ENCODE results near the gene GTF2A2. TPM values are rescaled to one million over a fixed set of nuclear protein-coding genes. Genes with fewer than 3 reads are reported as not detected.
"Not testable (repeated sequence)": the region's sequence is repeated elsewhere in the genome, so short reads cannot be mapped to it uniquely, and the experiment has no call there.

GTF2A2 gene, protein sequence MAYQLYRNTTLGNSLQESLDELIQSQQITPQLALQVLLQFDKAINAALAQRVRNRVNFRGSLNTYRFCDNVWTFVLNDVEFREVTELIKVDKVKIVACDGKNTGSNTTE
- polyA plus RNA-seq (ENCODE audit: insufficient read length) = 87.0 TPM

DNA sequence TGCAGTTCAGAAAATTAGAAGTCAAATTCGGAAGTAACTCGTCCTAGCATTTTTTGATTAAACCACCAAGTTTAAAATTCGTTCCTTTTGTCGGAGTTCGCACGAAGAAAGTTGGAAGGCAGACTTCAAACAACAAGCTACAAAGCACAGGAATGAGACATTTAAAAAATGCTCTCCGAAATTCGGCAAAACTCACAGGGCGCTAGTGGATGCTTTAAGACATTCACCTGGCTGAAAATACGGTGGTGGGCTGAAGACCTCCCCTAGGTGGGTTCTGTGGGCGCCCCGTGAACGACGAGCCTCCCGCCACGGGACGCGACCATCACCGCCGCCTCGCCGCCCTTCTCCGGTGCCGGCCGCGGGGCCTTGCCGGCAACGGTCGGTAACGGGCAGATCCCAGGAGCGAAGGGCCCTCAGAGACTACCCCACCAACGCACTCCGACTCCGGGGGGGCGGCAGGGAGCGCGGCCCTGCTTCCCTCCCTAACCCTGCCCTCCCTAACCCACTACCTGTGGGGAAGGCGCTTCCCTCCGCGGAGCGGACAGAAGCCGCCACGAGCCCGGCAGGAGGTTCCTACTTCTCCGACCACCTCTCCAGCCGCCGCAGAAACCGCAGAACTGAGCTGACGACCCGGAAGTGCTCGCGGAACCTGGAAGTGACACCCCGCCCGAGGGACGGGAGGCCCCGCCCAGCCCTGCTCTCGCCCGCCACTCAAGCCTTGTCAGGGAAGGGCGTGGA, at the start of gene GTF2A2:
Gene GTF2A2, minus strand, starts transcription at position 619 of the 738 bp plus-strand sequence. CDS start 5,238 bp downstream, outside the sequence.
- peak; percentile 86 for DNase-seq (ENCODE audit: low read depth)

DNA sequence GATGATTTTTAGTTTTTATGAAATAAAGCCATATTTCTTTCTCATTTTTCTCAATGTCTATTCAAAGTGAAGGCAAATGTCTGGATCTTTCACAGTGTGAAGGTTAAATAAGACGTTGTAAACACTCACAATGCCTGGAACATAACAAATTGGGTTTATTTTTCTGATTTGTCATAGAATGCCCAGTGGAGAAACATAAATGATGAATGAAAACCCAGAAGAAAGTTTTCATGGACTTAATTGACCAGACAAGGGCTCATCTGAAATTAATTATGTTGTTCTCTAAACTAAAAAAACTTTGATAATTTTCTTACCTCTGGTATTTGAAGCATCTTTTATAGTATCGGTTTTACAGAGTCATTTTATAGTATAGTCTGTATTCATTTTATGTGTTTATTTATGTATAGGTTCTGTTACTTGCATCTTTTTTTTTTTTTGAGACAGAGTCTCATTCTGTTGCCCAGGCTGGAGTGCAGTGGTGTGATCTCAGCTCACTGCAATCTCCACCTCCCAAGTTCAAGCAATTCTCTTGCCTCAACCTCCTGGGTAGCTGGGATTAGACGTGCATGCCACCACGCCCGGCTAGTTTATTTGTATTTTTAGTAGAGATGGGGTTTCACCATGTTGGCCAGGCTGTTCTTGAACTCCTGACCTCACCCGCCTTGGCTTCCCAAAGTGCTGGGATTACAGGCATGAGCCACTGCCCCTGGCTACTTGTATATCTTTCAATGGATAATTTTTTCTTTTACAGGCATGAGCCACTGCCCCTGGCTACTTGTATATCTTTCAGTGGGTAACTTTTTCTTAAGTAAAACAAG, 46.9 kb upstream of the GTF2A2 start:
- no peak for DNase-seq (ENCODE audit: low read depth)

DNA sequence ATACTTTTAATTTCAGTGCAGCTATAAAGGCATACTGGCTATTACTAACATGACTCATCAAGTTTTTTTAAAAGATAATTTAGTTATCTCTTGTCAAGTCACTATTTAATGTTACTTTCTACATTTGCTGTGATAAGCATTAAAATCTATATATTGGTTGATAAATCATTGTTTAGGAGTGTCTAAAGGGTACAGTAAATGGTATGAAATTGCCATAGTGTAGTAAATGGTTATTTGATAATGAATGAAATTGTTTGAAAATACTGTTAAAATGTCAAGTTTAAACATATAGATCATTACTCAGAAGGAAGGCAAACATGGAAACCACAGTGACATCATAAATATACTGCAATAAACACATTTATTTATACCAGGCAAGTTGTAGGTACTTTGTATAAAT, 45.0 kb upstream of the GTF2A2 start:
- no peak for DNase-seq (ENCODE audit: low read depth)

DNA sequence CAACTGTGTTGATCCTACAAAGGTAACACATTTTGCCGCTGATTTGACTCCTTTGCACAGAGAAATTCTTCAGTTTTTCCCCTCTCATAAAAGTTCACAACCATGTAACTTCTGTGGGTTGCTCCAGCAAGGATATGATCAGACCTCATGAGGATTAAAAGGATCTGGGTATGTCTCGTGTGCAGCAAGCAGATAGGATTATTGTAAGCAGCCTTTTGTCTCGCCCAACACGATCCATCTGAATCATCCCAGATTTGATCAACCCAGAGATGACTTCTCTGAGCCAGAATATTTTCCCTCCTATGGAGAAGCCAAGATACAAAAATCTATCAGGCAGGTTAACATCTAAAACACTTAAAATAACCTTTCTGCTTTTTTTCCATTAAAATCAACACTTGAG, 44.6 kb upstream of the GTF2A2 start:
- no peak for DNase-seq (ENCODE audit: low read depth)

GRCh38 chr15:59699810-59700431, 42.6 kb upstream of the GTF2A2 start:
- no peak for DNase-seq (ENCODE audit: low read depth)

GRCh38 chr15:59698065-59698464, 40.8 kb upstream of the GTF2A2 start:
- not testable (repeated sequence) for DNase-seq (ENCODE audit: low read depth)

- DNase-seq (ENCODE audit: low read depth) = no peak
Observed at GRCh38 chr15:59696332-59696731, 39.0 kb upstream of the GTF2A2 start.

GRCh38 chr15:59694779-59695178, 37.5 kb upstream of the GTF2A2 start:
- no peak for DNase-seq (ENCODE audit: low read depth)

DNA sequence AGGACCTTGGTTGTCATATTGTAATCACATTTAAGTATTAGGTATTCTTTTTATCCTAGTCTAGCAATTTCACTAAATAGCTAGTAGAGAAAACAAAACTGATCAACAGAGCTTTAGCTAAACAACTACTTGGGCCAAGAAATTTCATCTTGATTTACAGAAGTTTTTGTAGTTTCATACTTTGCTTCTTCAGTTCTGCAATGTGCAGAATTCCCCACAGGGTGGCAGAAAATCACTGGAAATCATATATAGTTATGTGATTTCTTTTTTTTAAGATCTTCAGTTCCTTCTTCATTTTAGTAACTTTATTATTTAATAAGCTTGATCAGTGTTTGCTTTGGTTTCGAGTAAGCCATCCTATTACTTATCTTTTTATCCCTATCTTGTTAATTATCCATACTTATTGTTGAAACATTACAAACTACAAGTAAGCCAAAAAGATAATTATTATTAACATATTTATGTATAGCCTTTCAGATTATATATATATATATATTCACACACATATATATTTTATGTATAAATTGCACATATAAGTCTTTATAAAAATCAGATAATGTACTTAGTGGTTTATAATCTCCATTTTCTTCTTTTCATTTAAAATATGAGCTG, 34.0 kb upstream of the GTF2A2 start:
- DNase-seq (ENCODE audit: low read depth) = no peak

- no peak for DNase-seq (ENCODE audit: low read depth)
Observed at GRCh38 chr15:59689626-59690236, 32.4 kb upstream of the GTF2A2 start.

GRCh38 chr15:59688782-59689625, 31.7 kb upstream of the GTF2A2 start, which contains the start of gene BNIP2:
Gene BNIP2, minus strand, starts transcription at chr15:59689320. Its CDS starts 6,863 bp downstream, at chr15:59682457.
- peak; percentile 91 for DNase-seq (ENCODE audit: low read depth)

GRCh38 chr15:59688423-59688781, 31.1 kb upstream of the GTF2A2 start:
- DNase-seq (ENCODE audit: low read depth) = no peak

- no peak for DNase-seq (ENCODE audit: low read depth)
Observed at GRCh38 chr15:59687836-59688235, 30.5 kb upstream of the GTF2A2 start.

DNA sequence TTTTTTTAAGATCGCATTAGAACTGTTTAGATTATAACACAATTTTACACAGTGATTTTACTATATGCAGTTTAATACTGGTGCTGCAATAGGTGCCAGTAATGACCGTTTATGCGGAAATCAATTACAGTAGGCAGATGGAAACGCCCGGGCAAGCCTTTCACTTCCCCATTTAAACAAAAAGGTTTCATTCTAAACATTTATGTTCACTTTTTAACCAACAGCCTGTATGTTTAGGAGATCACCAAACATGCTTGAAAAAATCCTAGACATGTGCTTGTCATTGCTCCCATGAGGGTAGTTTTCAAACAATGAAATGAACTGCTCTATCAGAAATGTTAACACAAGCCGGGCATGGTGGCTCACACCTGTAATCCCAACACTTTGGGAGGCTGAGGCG, 29.1 kb upstream of the GTF2A2 start:
- no peak for DNase-seq (ENCODE audit: low read depth)

GRCh38 chr15:59685737-59686297, 28.5 kb upstream of the GTF2A2 start:
- DNase-seq (ENCODE audit: low read depth) = no peak

GRCh38 chr15:59680870-59681269, 23.6 kb upstream of the GTF2A2 start:
- no peak for DNase-seq (ENCODE audit: low read depth)

- DNase-seq (ENCODE audit: low read depth) = no peak
Observed at GRCh38 chr15:59680346-59680745, 23.0 kb upstream of the GTF2A2 start.

- DNase-seq (ENCODE audit: low read depth) = no peak
Observed at GRCh38 chr15:59678620-59679019, 21.3 kb upstream of the GTF2A2 start.

GRCh38 chr15:59678172-59678571, 20.9 kb upstream of the GTF2A2 start:
- DNase-seq (ENCODE audit: low read depth) = no peak

DNA sequence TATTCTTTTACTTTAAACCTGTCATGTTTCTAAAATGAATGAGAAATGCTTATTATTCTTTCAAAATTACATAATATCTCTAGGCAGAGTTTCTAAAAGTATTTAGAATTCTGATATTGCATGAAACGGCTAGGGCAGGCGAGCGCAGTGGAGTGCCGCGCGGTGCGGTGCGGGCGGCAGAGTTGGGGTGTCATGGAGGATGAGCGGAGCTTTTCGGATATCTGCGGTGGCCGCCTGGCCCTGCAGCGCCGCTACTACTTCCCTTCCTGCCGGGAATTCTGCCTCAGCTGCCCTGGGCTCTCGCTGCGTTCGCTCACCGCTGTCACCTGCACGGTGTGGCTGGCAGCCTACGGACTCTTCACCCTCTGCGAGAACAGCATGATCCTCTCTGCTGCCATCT, 19.2 kb upstream of the GTF2A2 start:
- DNase-seq (ENCODE audit: low read depth) = no peak

Measured in forelimb muscle (tissue), 1 donor.